Tibial nerve (tissue), 4 donors: ENCODE measurements around the gene IL1RAPL2.

Experiments
- EP300 ChIP-seq, 2 donors: sonication (generic); formaldehyde crosslinking; IDR thresholded peaks; one replicate each; pipeline ENCODE4 v1.6.1; 2017; ENCODE audit warnings: antibody characterized with exemption in 2 of 2, mild to moderate bottlenecking in 1 of 2
- POLR2A ChIP-seq, 2 donors: fragments of 450-650 bp; IDR thresholded peaks; one replicate each; pipeline ENCODE4 v1.6.1; 2017; ENCODE audit warnings: antibody characterized with exemption in 2 of 2, mild to moderate bottlenecking in 2 of 2, moderate library complexity in 2 of 2
- TF ChIP-seq, protein P1 (sequence below), 5 experiments: fragments of 200-600 bp in 3 of 5; fragments of 450-650 bp in 2 of 5; sonication (generic) in 3 of 5; IDR thresholded peaks; one replicate each; pipeline ENCODE4 v1.5.1; 2016 to 2019; ENCODE audit warnings: antibody characterized with exemption in 5 of 5, mild to moderate bottlenecking in 3 of 5, moderate library complexity in 2 of 5

DNA sequence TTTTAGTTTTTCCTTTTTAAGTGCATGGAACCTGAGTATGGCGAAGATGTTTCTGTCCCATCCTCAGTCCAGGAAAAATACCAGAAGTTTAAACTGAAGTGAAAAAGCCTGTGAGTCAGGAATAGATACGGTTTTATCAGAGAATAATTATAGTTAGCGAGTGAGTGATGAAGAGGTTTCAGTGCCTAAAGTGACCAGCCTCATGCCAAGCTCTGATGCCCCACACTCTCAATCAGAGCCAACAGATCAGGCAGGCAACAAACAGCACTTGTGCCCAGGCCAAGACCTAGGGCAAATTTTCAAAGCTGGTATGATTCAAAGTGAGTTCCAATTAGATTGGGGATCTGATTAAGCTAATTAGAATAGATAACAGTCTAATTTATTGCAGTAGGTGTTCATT lies 1043.5 kb downstream of the IL1RAPL2 start:
- TF ChIP-seq EP300 (IDR thresholded peaks at IDR 0.05) (no peak), POLR2A (IDR thresholded peaks at IDR 0.05) (no peak)
- TF ChIP-seq, protein P1, sequence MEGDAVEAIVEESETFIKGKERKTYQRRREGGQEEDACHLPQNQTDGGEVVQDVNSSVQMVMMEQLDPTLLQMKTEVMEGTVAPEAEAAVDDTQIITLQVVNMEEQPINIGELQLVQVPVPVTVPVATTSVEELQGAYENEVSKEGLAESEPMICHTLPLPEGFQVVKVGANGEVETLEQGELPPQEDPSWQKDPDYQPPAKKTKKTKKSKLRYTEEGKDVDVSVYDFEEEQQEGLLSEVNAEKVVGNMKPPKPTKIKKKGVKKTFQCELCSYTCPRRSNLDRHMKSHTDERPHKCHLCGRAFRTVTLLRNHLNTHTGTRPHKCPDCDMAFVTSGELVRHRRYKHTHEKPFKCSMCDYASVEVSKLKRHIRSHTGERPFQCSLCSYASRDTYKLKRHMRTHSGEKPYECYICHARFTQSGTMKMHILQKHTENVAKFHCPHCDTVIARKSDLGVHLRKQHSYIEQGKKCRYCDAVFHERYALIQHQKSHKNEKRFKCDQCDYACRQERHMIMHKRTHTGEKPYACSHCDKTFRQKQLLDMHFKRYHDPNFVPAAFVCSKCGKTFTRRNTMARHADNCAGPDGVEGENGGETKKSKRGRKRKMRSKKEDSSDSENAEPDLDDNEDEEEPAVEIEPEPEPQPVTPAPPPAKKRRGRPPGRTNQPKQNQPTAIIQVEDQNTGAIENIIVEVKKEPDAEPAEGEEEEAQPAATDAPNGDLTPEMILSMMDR (IDR thresholded peaks at IDR 0.05) = no peak
